H1 (cell line): ENCODE measurements around the gene HACD2. TPM values are rescaled to one million over a fixed set of nuclear protein-coding genes. Genes with fewer than 3 reads are reported as not detected.

Experiments
- CTCF ChIA-PET: fragments of 300-600 bp; sonication (Branson Sonifier 250); formaldehyde crosslinking; loops from one replicate; lab custom pipeline; 2021; ENCODE audit not compliant: partially characterized antibody; lab: Charles Lee
- POLR2A ChIA-PET: fragments of 300-600 bp; sonication (Branson Sonifier 250); formaldehyde crosslinking; loops from one replicate; lab custom pipeline; 2021; ENCODE audit warnings: inconsistent platforms; ENCODE audit not compliant: partially characterized antibody; lab: Charles Lee
- DNase-seq, 2 experiments: peaks; one replicate each; pipeline versions ENCODE4 v3.0.0 to v3.0.0-alpha.2; 2010 to 2022; ENCODE audit warnings: low spot score in 2 of 2, low read depth in 1 of 2, mixed read lengths in 1 of 2
- FAIRE-seq: peaks from 2 replicates; lab custom pipeline; 2011; peaks lifted over from hg19 to GRCh38; lab: Jason Lieb, UNC
- H2AFZ ChIP-seq: 2 replicates; pipeline ENCODE4 v1.8.1; 2012; ENCODE audit warnings: low read length, inconsistent platforms
- H2AK5ac ChIP-seq: 2 replicates; pipeline ENCODE4 v1.6.1; 2013; ENCODE audit warnings: low read depth, low read length
- H2BK120ac ChIP-seq: replicated peaks from 2 replicates; pipeline ENCODE3; 2013; ENCODE audit warnings: low read depth, low read length, inconsistent platforms
- H2BK12ac ChIP-seq: 2 replicates; pipeline ENCODE4 v1.6.1; 2013; ENCODE audit warnings: low read depth, low read length
- H2BK15ac ChIP-seq: 2 replicates; pipeline ENCODE4 v1.6.1; 2013; ENCODE audit warnings: low read length
- H2BK20ac ChIP-seq: 2 replicates; pipeline ENCODE4 v1.6.1; 2013; ENCODE audit warnings: low read length
- H2BK5ac ChIP-seq: 2 replicates; pipeline ENCODE4 v1.6.1; 2013; ENCODE audit warnings: low read depth, low read length
- H3K14ac ChIP-seq: 2 replicates; pipeline ENCODE4 v1.6.1; 2013; ENCODE audit warnings: inconsistent platforms; ENCODE audit not compliant: insufficient read length
- H3K18ac ChIP-seq: 2 replicates; pipeline ENCODE4 v1.6.1; 2013; ENCODE audit warnings: low read length; ENCODE audit errors: extremely low read depth
- H3K23ac ChIP-seq: 2 replicates; pipeline ENCODE4 v1.6.1; 2013; ENCODE audit warnings: inconsistent platforms; ENCODE audit not compliant: insufficient read length
- H3K23me2 ChIP-seq: 2 replicates; pipeline ENCODE4 v1.6.1; 2013; ENCODE audit warnings: low read depth, low read length
- H3K27ac ChIP-seq: 2 replicates; pipeline ENCODE4 v1.6.1; 2011; ENCODE audit warnings: low read depth, low read length, inconsistent platforms
- H3K27me3 ChIP-seq, 4 experiments: replicated peaks in 1 of 4; 1 replicate in 1 of 4; 2 replicates in 3 of 4; pipeline versions ENCODE4 v1.6.1 to v1.8.1; 2011 to 2013; ENCODE audit warnings: low read length in 3 of 4, mild to moderate bottlenecking in 3 of 4, inconsistent platforms in 2 of 4, mixed read lengths in 2 of 4, moderate library complexity in 1 of 4; ENCODE audit not compliant: control insufficient read depth in 3 of 4, insufficient read depth in 3 of 4; ENCODE audit errors: extremely low read depth in 1 of 4
- H3K36me3 ChIP-seq, 4 experiments: 2 replicates each; pipeline versions ENCODE4 v1.6.1 to v1.8.1; 2011 to 2013; ENCODE audit warnings: mild to moderate bottlenecking in 4 of 4, low read length in 3 of 4, moderate library complexity in 2 of 4, control low read depth in 1 of 4, inconsistent platforms in 1 of 4; ENCODE audit not compliant: insufficient read depth in 4 of 4, control insufficient read depth in 2 of 4
- H3K4ac ChIP-seq: replicated peaks from 2 replicates; pipeline ENCODE3; 2013; ENCODE audit warnings: low read length, low read depth, mixed read lengths, inconsistent platforms; ENCODE audit not compliant: insufficient read length
- H3K4me1 ChIP-seq, 4 experiments: replicated peaks in 1 of 4; 1 replicate in 1 of 4; 2 replicates in 3 of 4; pipeline versions ENCODE4 v1.6.1 to v1.8.1; 2011 to 2013; ENCODE audit warnings: low read length in 3 of 4, inconsistent platforms in 2 of 4, mixed read lengths in 1 of 4; ENCODE audit not compliant: insufficient read depth in 4 of 4, control insufficient read depth in 3 of 4
- H3K4me2 ChIP-seq, 2 experiments: 2 replicates each; pipeline versions ENCODE4 v1.6.1 to v1.8.1; 2011 to 2013; ENCODE audit warnings: low read depth in 2 of 2, low read length in 2 of 2, control low read depth in 1 of 2, inconsistent platforms in 1 of 2, mild to moderate bottlenecking in 1 of 2; ENCODE audit not compliant: insufficient read depth in 1 of 2
- H3K4me3 ChIP-seq, 4 experiments: fragments of 200-600, 300-600 bp in 1 of 4; sonication (generic), shearing (Covaris generic), sonication (Bioruptor Twin) in 1 of 4; 2 replicates each; pipeline versions ENCODE4 v1.5.1 to v1.8.1; 2011 to 2016; ENCODE audit warnings: low read length in 4 of 4, low read depth in 3 of 4, control low read depth in 2 of 4, inconsistent platforms in 2 of 4, mild to moderate bottlenecking in 2 of 4, mixed read lengths in 1 of 4, moderate library complexity in 1 of 4; ENCODE audit not compliant: insufficient read depth in 2 of 4; ENCODE audit errors: extremely low read depth in 1 of 4
- H3K56ac ChIP-seq: replicated peaks from 2 replicates; pipeline ENCODE3; 2013; ENCODE audit warnings: low read depth, mild to moderate bottlenecking, mixed read lengths, low read length, inconsistent platforms; ENCODE audit not compliant: insufficient read length
- H3K79me1 ChIP-seq: 2 replicates; pipeline ENCODE4 v1.6.1; 2013; ENCODE audit warnings: low read depth, low read length, control low read depth
- H3K79me2 ChIP-seq, 2 experiments: 2 replicates each; pipeline versions ENCODE4 v1.6.1 to v1.8.1; 2012 to 2013; ENCODE audit warnings: low read length in 2 of 2, mild to moderate bottlenecking in 2 of 2, inconsistent platforms in 1 of 2; ENCODE audit not compliant: insufficient read depth in 2 of 2, control insufficient read depth in 1 of 2
- H3K9ac ChIP-seq, 4 experiments: replicated peaks in 1 of 4; 1 replicate in 1 of 4; 2 replicates in 3 of 4; pipeline versions ENCODE4 v1.6.1 to v1.8.1; 2011 to 2013; ENCODE audit warnings: low read depth in 3 of 4, low read length in 3 of 4, control low read depth in 2 of 4, mild to moderate bottlenecking in 2 of 4, moderate library complexity in 2 of 4, inconsistent platforms in 1 of 4; ENCODE audit errors: extremely low read depth in 1 of 4
- H3K9me3 ChIP-seq, 2 experiments: 2 replicates each; pipeline versions ENCODE4 v1.6.1 to v1.8.1; 2012 to 2013; ENCODE audit warnings: mild to moderate bottlenecking in 2 of 2, moderate library complexity in 2 of 2, control low read depth in 1 of 2, inconsistent platforms in 1 of 2, low read depth in 1 of 2, low read length in 1 of 2, mixed read lengths in 1 of 2; ENCODE audit not compliant: insufficient read depth in 2 of 2
- H4K20me1 ChIP-seq, 2 experiments: replicated peaks in 1 of 2; 2 replicates each; pipeline versions ENCODE3 to v1.8.1; 2011 to 2013; ENCODE audit warnings: inconsistent platforms in 2 of 2, low read length in 2 of 2, mild to moderate bottlenecking in 1 of 2; ENCODE audit not compliant: insufficient read depth in 2 of 2, control insufficient read depth in 1 of 2
- H4K5ac ChIP-seq: 2 replicates; pipeline ENCODE4 v1.6.1; 2013; ENCODE audit warnings: low read length, low read depth, mixed read lengths, inconsistent platforms; ENCODE audit not compliant: insufficient read length
- H4K8ac ChIP-seq: 2 replicates; pipeline ENCODE4 v1.8.0; 2013; ENCODE audit warnings: mild to moderate bottlenecking, moderate library complexity, low read length, inconsistent platforms; ENCODE audit not compliant: insufficient read depth; ENCODE audit errors: extremely low read depth
- H4K91ac ChIP-seq: replicated peaks from 2 replicates; pipeline ENCODE3; 2013; ENCODE audit warnings: low read length, mixed read lengths, inconsistent platforms; ENCODE audit not compliant: insufficient read length
- ATF3 ChIP-seq: IDR thresholded peaks from 2 replicates; pipeline ENCODE4 v1.6.1; 2011; ENCODE audit warnings: low read depth, mild to moderate bottlenecking, low read length; ENCODE audit not compliant: insufficient read depth
- CEBPB ChIP-seq: IDR thresholded peaks from 2 replicates; pipeline ENCODE4 v1.6.1; 2012; ENCODE audit warnings: low read depth, low read length
- CREB1 ChIP-seq: IDR thresholded peaks from 2 replicates; pipeline ENCODE4 v1.6.1; 2012; ENCODE audit warnings: inconsistent platforms
- EGR1 ChIP-seq: IDR thresholded peaks from 2 replicates; pipeline ENCODE4 v1.6.1; 2011; ENCODE audit warnings: low read depth, low read length, borderline replicate concordance
- GABPA ChIP-seq: IDR thresholded peaks from 2 replicates; pipeline ENCODE4 v1.6.1; 2011; ENCODE audit warnings: mild to moderate bottlenecking, low read length, moderate library complexity, borderline replicate concordance; ENCODE audit not compliant: insufficient read depth
- GTF2F1 ChIP-seq: IDR thresholded peaks from 2 replicates; pipeline ENCODE4 v1.6.1; 2012; ENCODE audit warnings: low read depth, low read length, improper control_type of control experiment, borderline replicate concordance
- KDM5A ChIP-seq: fragments of 200-600 bp; IDR thresholded peaks from 2 replicates; pipeline ENCODE4 v1.7.1; 2012; ENCODE audit warnings: mild to moderate bottlenecking, low read length, inconsistent platforms, mixed read lengths
- NANOG ChIP-seq: IDR thresholded peaks from 2 replicates; pipeline ENCODE4 v1.6.1; 2011; ENCODE audit warnings: low read length, low read depth, mild to moderate bottlenecking, inconsistent platforms; ENCODE audit not compliant: insufficient read depth, poor library complexity, severe bottlenecking
- RBBP5 ChIP-seq: IDR thresholded peaks from 2 replicates; pipeline ENCODE4 v1.7.1; 2012; ENCODE audit warnings: low read depth, mild to moderate bottlenecking, inconsistent platforms, low read length, moderate library complexity, borderline replicate concordance
- RFX5 ChIP-seq: IDR thresholded peaks from 2 replicates; pipeline ENCODE4 v1.6.1; 2011; ENCODE audit warnings: low read depth, low read length, improper control_type of control experiment, borderline replicate concordance
- SP2 ChIP-seq: IDR thresholded peaks from 2 replicates; pipeline ENCODE4 v1.6.1; 2012; ENCODE audit warnings: mild to moderate bottlenecking, low read length, inconsistent platforms
- SUZ12 ChIP-seq: fragments of 200-600 bp; sonication (generic); IDR thresholded peaks from 2 replicates; pipeline ENCODE4 v1.6.1; 2012; ENCODE audit warnings: mild to moderate bottlenecking, inconsistent platforms, low read length, moderate library complexity, mixed read lengths
- USF2 ChIP-seq: IDR thresholded peaks from 2 replicates; pipeline ENCODE4 v1.6.1; 2011; ENCODE audit warnings: low read length, improper control_type of control experiment
- WGBS, 2 experiments: shearing (Covaris generic) in 1 of 2; methylation state at CpG; one replicate each; pipeline versions ENCODE4 v1.1.6 to v1.1.7; 2013 to 2015; ENCODE audit warnings: low lambda C conversion rate in 2 of 2, mixed read lengths in 2 of 2, inconsistent platforms in 1 of 2, low coverage in 1 of 2, missing lambda C conversion rate in 1 of 2; ENCODE audit not compliant: insufficient replicate concordance in 2 of 2, insufficient coverage in 1 of 2, insufficient read length in 1 of 2; ENCODE audit errors: extremely low coverage in 1 of 2, missing lambda C conversion rate in 1 of 2; 5-methylcytosine and 5-hydroxymethylcytosine counted together
- polyA plus RNA-seq, 7 experiments: library from polyadenylated mRNA; depleted of rRNA in 3 of 7; stranded (reverse) in 5 of 7; unstranded in 2 of 7; fragments of >200 nt in 5 of 7; fragments of 200-250 nt in 2 of 7; gene quantifications; 1 replicate in 5 of 7; 2 replicates in 1 of 7; 4 replicates in 1 of 7; pipeline versions ENCODE4 v1.2.1 to v1.2.3, GENCODE V29; 2011 to 2013; ENCODE audit warnings: missing spikeins in 2 of 7, mixed read lengths in 2 of 7
- total RNA-seq: library from RNA; stranded (reverse); fragmentation: NEBNext Ultra II Directional; extraction: Animal tissue kit (Norgen Biotek cat#: 25700); gene quantifications from 2 replicates; pipeline ENCODE4 v1.2.1, GENCODE V29; 2021

HACD2 gene
- total and polyA plus RNA-seq, 2 of the 8 experiments (the other 6 are each of a cell fraction or from before 2014, with no cell fraction given): 24.9 to 31.2 TPM

- H4K91ac ChIP-seq: no peak overlapping the region
- ChIA-PET CTCF (interaction anchor here (0.6 to 2.3 kb wide), 3 partner anchors 19 to 39 kb away, joined by 3 to 11 read pairs (median 3); no protein-coding TSS in a partner anchor), POLR2A (no interaction called here)
- H3K4me2 ChIP-seq: no peak overlapping the region
- H2AFZ ChIP-seq: no peak overlapping the region
- H3K14ac ChIP-seq: no peak overlapping the region
- no peak overlapping the region for H3K27ac ChIP-seq
- H3K23me2 ChIP-seq: no peaks in the 10 kb centered on the region
- no peaks in the 10 kb centered on the region for H3K4me1 ChIP-seq
- no peak overlapping the region for H4K8ac ChIP-seq
- H2BK5ac ChIP-seq: no peak overlapping the region
- no peak overlapping the region for H2AK5ac ChIP-seq
- peaks cover 0 to 1% of the 10 kb centered on the region in 2 experiments for H4K20me1 ChIP-seq
- no peaks in the 10 kb centered on the region for H3K79me2 ChIP-seq
- H3K9ac ChIP-seq: no peak overlapping the region
- no peaks in the 10 kb centered on the region for H3K27me3 ChIP-seq
- H3K23ac ChIP-seq: no peak overlapping the region
- H2BK15ac ChIP-seq: no peak overlapping the region
- no peak overlapping the region for H2BK12ac ChIP-seq
- no peak overlapping the region for H3K18ac ChIP-seq
- H3K4ac ChIP-seq: no peak overlapping the region
- H3K79me1 ChIP-seq: no peaks in the 10 kb centered on the region
- DNase-seq: no peak
- H4K5ac ChIP-seq: no peak overlapping the region
- H2BK20ac ChIP-seq: no peak overlapping the region
- H3K9me3 ChIP-seq: no peaks in the 10 kb centered on the region
- WGBS, 2 experiments: 86% methylated on average over 2 of the region's 2 CpGs; no CpG with 5 or more reads in 1 of the 2 experiments
- H2BK120ac ChIP-seq: no peak overlapping the region
- H3K36me3 ChIP-seq: no peaks in the 10 kb centered on the region
- no peak overlapping the region for H3K4me3 ChIP-seq
- no peak overlapping the region for H3K56ac ChIP-seq
- FAIRE-seq: no peak
- TF ChIP-seq KDM5A (no peak), CEBPB (no peak), CREB1 (no peak), RFX5 (no peak), NANOG (no peak), GTF2F1 (no peak), GABPA (no peak), USF2 (no peak), SUZ12 (no peak), EGR1 (no peak), ATF3 (no peak), SP2 (no peak), RBBP5 (no peak)
These were observed 44.6 kb downstream of the HACD2 start for GRCh38 chr3:123540285-123540684.
